Vagina (tissue), 2 donors: ENCODE data around the gene CALML3.

ENCODE experiments used
- POLR2AphosphoS5 ChIP-seq, 2 donors: sonication (generic); formaldehyde crosslinking; IDR thresholded peaks; one replicate each; pipeline ENCODE4 v1.9.0; 2017; ENCODE audit warnings: antibody characterized with exemption in 2 of 2, mild to moderate bottlenecking in 2 of 2, low read depth in 1 of 2; ENCODE audit not compliant: insufficient read depth in 1 of 2
- TF ChIP-seq, protein P1 (sequence below), 3 experiments: fragments of 450-650 bp in 2 of 3; fragments of 200-600 bp in 1 of 3; sonication (generic) in 1 of 3; IDR thresholded peaks; one replicate each; pipeline ENCODE4 v1.5.1; 2017 to 2019; ENCODE audit warnings: antibody characterized with exemption in 3 of 3, mild to moderate bottlenecking in 2 of 3, moderate library complexity in 2 of 3

DNA sequence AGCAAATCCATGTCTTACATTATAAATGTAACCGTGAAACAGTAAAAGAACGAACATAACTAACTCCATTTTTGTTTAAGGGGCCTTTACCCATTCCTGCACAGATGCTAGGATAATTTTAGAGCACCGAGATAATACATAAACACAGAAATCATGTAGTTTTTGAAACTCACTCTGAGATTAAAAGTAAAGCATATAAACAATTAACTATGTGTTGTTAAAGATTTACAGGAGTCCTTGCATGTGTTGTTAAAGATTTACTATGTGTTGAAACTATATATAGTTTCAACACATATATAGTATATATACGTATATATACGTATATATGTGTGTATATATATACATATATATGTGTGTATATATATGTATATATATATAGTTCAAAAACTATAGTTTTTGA lies 7.2 kb upstream of the CALML3 start:
- TF ChIP-seq, protein P1, sequence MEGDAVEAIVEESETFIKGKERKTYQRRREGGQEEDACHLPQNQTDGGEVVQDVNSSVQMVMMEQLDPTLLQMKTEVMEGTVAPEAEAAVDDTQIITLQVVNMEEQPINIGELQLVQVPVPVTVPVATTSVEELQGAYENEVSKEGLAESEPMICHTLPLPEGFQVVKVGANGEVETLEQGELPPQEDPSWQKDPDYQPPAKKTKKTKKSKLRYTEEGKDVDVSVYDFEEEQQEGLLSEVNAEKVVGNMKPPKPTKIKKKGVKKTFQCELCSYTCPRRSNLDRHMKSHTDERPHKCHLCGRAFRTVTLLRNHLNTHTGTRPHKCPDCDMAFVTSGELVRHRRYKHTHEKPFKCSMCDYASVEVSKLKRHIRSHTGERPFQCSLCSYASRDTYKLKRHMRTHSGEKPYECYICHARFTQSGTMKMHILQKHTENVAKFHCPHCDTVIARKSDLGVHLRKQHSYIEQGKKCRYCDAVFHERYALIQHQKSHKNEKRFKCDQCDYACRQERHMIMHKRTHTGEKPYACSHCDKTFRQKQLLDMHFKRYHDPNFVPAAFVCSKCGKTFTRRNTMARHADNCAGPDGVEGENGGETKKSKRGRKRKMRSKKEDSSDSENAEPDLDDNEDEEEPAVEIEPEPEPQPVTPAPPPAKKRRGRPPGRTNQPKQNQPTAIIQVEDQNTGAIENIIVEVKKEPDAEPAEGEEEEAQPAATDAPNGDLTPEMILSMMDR (IDR thresholded peaks at IDR 0.05) = no peak
- TF ChIP-seq POLR2AphosphoS5 (IDR thresholded peaks at IDR 0.05; ENCODE audit: insufficient read depth in 1 of 2, low read depth in 1 of 2) = no peak
